Measurements from ENCODE around the gene OR52A5.

OR52A5 gene

GRCh38 chr11:5137996-5138395 is at the start of gene OR52A5:
Gene OR52A5, minus strand, starts transcription at chr11:5138356. Its CDS starts 5,714 bp downstream, at chr11:5132642.
- H3K4me3 ChIP-seq (ENCODE audit: insufficient read depth, low read length, poor library complexity, severe bottlenecking) = no peak within 1 kb of the TSS
- H3F3A ChIP-seq (ENCODE audit: insufficient read depth) = no peaks in the 10 kb centered on the region
- no peak within 1 kb of the TSS for H2AFZ ChIP-seq (ENCODE audit: low read depth, low read length, severe bottlenecking)
- no peaks in the 10 kb centered on the region for H3K9me2 ChIP-seq (replicated peaks; ENCODE audit: insufficient read depth, low read length)
- H4K20me1 ChIP-seq (ENCODE audit: low read depth, low read length) = no peaks in the 10 kb centered on the region
- no peaks in the 10 kb centered on the region for H3K27me3 ChIP-seq (ENCODE audit: low read length)
- H3K4me2 ChIP-seq (ENCODE audit: low read depth, low read length, poor library complexity, severe bottlenecking) = no peak within 1 kb of the TSS
- H3K79me2 ChIP-seq (ENCODE audit: insufficient read depth, low read length) = no peaks in the 10 kb centered on the region
- no peak for TF ChIP-seq EZH2phosphoT487 (conservative IDR thresholded peaks at IDR 0.05; ENCODE audit: low read length)
- TF ChIP-seq, protein P1, sequence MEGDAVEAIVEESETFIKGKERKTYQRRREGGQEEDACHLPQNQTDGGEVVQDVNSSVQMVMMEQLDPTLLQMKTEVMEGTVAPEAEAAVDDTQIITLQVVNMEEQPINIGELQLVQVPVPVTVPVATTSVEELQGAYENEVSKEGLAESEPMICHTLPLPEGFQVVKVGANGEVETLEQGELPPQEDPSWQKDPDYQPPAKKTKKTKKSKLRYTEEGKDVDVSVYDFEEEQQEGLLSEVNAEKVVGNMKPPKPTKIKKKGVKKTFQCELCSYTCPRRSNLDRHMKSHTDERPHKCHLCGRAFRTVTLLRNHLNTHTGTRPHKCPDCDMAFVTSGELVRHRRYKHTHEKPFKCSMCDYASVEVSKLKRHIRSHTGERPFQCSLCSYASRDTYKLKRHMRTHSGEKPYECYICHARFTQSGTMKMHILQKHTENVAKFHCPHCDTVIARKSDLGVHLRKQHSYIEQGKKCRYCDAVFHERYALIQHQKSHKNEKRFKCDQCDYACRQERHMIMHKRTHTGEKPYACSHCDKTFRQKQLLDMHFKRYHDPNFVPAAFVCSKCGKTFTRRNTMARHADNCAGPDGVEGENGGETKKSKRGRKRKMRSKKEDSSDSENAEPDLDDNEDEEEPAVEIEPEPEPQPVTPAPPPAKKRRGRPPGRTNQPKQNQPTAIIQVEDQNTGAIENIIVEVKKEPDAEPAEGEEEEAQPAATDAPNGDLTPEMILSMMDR (IDR thresholded peaks at IDR 0.05; ENCODE audit: insufficient read depth, low read length, poor library complexity, severe bottlenecking) = no peak
- H3K9ac ChIP-seq (ENCODE audit: low read length) = no peak within 1 kb of the TSS
- no peaks in the 10 kb centered on the region for H3K9me3 ChIP-seq (ENCODE audit: insufficient read depth, low read length)
- H3K27ac ChIP-seq (ENCODE audit: low read depth, low read length) = no peak within 1 kb of the TSS
- H3K36me3 ChIP-seq (ENCODE audit: low read length) = no peaks in the 10 kb centered on the region

DNA sequence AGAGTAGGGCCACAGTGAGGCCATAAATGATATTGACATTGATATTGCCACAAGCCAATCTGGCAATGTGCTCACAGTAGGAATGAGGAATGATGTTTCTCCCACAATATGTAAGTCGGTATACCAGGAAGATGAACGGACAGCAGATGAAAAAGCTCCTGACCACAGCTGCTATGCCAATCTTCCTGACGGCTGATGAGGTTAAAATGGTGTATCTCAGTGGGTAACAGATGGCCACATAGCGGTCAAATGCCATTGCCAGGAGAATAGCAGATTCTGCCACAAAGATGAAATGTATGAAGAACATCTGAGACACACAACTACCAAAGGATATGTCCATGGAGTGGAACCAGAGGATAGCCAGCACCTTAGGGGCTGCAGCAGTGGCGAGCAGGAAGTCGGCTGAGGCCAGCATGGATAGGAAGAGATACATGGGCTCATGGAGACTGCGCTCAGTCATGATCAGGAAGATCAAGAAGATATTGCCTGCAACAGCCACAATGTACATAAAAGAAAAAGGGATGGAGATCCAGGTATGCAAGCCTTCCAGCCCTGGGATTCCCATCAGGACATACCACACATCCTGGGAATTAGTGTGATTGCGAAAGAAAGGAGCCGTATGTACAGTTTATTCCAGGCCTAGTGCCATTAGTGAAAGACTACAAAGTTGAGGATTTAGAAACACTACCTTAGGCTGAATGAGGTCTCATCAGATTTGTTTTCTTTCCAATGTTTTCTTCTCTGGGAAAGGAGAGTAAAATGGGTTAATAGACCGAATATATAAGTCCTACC is 40.1 kb upstream of the OR52A5 start:
- no peak overlapping the region for H3K4me3 ChIP-seq (ENCODE audit: insufficient read depth, low read length, poor library complexity, severe bottlenecking)

GRCh38 chr11:5174934-5175333 is 36.8 kb upstream of the OR52A5 start:
- Histone ChIP-seq H3K79me2 (ENCODE audit: insufficient read depth, low read length) (no peaks in the 10 kb centered on the region), H3F3A (ENCODE audit: insufficient read depth) (no peaks in the 10 kb centered on the region), H3K4me2 (ENCODE audit: low read depth, low read length, poor library complexity, severe bottlenecking) (no peak overlapping the region), H4K20me1 (ENCODE audit: low read depth, low read length) (no peaks in the 10 kb centered on the region), H3K36me3 (ENCODE audit: low read length) (no peaks in the 10 kb centered on the region; the same call in 1 of the 2 replicates), H3K9me2 (replicated peaks; ENCODE audit: insufficient read depth, low read length) (no peaks in the 10 kb centered on the region), H2AFZ (ENCODE audit: low read depth, low read length, severe bottlenecking) (no peak overlapping the region), H3K9me3 (ENCODE audit: insufficient read depth, low read length) (no peaks in the 10 kb centered on the region), H3K27ac (ENCODE audit: low read depth, low read length) (no peak overlapping the region), H3K4me3 (ENCODE audit: insufficient read depth, low read length, poor library complexity, severe bottlenecking) (no peak overlapping the region), H3K27me3 (ENCODE audit: low read length) (no peaks in the 10 kb centered on the region), H3K9ac (ENCODE audit: low read length) (no peak overlapping the region)
- TF ChIP-seq, protein P1 (IDR thresholded peaks at IDR 0.05; ENCODE audit: insufficient read depth, low read length, poor library complexity, severe bottlenecking) = no peak
- no peak for TF ChIP-seq EZH2phosphoT487 (conservative IDR thresholded peaks at IDR 0.05; ENCODE audit: low read length)

More for the DNA sequence above, 40.1 kb upstream of the OR52A5 start:
- Histone ChIP-seq H3K4me2 (ENCODE audit: low read depth, low read length, poor library complexity, severe bottlenecking) (no peak overlapping the region), H3K27me3 (ENCODE audit: low read length) (no peaks in the 10 kb centered on the region), H3K79me2 (ENCODE audit: insufficient read depth, low read length) (no peaks in the 10 kb centered on the region), H2AFZ (ENCODE audit: low read depth, low read length, severe bottlenecking) (no peak overlapping the region), H4K20me1 (ENCODE audit: low read depth, low read length) (no peaks in the 10 kb centered on the region), H3F3A (ENCODE audit: insufficient read depth) (no peaks in the 10 kb centered on the region), H3K36me3 (ENCODE audit: low read length) (no peaks in the 10 kb centered on the region; the same call in 1 of the 2 replicates), H3K9ac (ENCODE audit: low read length) (no peak overlapping the region), H3K9me2 (replicated peaks; ENCODE audit: insufficient read depth, low read length) (no peaks in the 10 kb centered on the region), H3K27ac (ENCODE audit: low read depth, low read length) (no peak overlapping the region), H3K9me3 (ENCODE audit: insufficient read depth, low read length) (no peaks in the 10 kb centered on the region)
- TF ChIP-seq, protein P1 (IDR thresholded peaks at IDR 0.05; ENCODE audit: insufficient read depth, low read length, poor library complexity, severe bottlenecking) = no peak
- no peak for TF ChIP-seq EZH2phosphoT487 (conservative IDR thresholded peaks at IDR 0.05; ENCODE audit: low read length)

Data from SU-DHL-6 (cell line).